Measurements from ENCODE around the gene CERS6.

The CERS6 gene

DNA sequence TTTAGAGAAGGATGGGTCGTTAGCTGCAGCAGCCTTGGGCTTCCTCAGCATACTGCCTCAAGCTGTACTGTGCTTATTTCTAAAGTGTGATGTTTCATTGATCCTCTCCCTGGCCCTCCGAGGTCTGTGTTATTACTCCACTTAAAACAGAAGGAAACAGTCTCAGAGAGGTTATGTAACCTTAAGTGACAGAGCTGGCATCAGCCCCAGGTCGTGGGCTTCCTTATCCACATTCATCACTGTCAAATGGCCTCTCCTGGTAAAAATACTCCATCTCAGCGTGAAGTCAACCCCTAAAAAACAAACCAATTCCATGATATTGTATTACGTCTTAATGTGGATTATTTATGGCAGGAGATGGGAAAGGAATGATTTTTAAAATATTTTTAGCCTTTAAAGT, 193.0 kb downstream of the CERS6 start:
- DNase-seq (ENCODE audit: low read depth) = no peak

DNA sequence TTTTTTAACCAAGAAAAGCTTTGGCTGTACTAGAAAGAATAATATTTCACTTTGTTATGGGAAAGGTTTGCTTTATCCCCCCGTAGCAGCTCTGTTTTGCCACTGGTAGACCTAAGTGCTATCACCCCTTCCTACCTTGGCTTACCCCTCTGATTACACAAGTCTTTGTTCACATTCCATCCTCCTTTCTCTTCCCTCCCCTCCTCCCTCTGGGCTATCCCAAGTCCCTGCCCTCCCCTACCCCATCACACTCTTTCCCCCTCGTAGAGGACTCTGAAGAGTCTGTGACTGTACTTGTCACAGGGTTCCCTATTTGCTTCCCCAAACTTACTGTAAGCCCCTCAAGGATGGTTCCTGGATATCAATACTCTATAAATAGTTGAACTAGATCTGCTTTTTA, 193.5 kb downstream of the CERS6 start:
- TF ChIP-seq, protein P1, sequence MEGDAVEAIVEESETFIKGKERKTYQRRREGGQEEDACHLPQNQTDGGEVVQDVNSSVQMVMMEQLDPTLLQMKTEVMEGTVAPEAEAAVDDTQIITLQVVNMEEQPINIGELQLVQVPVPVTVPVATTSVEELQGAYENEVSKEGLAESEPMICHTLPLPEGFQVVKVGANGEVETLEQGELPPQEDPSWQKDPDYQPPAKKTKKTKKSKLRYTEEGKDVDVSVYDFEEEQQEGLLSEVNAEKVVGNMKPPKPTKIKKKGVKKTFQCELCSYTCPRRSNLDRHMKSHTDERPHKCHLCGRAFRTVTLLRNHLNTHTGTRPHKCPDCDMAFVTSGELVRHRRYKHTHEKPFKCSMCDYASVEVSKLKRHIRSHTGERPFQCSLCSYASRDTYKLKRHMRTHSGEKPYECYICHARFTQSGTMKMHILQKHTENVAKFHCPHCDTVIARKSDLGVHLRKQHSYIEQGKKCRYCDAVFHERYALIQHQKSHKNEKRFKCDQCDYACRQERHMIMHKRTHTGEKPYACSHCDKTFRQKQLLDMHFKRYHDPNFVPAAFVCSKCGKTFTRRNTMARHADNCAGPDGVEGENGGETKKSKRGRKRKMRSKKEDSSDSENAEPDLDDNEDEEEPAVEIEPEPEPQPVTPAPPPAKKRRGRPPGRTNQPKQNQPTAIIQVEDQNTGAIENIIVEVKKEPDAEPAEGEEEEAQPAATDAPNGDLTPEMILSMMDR (IDR thresholded peaks at IDR 0.05; ENCODE audit: low read length, missing control alignments) = no peak
- DNase-seq (ENCODE audit: low read depth) = no peak

More for the DNA sequence above, 193.0 kb downstream of the CERS6 start:
- no peak overlapping the region for H3K4me3 ChIP-seq (replicated peaks; ENCODE audit: low read depth, low read length)
- TF ChIP-seq, protein P1 (IDR thresholded peaks at IDR 0.05; ENCODE audit: low read length, missing control alignments) = no peak

DNA sequence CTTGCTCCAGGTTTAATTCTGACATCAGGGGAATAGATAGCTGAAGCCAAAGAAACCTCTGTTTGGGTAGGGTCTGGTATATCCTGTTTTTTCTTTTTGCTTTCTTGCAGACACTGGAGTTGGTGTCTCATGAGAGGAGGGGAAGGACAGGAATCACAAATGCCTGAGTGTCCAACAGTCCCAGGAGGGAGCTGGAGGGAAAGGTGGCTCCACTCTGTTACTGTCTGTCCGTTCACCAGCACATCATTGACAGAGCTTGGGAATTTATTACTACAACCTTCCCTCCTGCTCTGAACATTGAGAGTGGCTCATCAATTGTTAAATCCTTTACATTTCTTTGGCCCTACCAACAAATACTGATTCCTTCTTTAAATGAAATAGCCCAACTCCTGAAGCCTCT, 194.1 kb downstream of the CERS6 start:
- no peak for DNase-seq (ENCODE audit: low read depth)
- H3K4me3 ChIP-seq (replicated peaks; ENCODE audit: low read depth, low read length) = no peak overlapping the region
- TF ChIP-seq, protein P1 (IDR thresholded peaks at IDR 0.05; ENCODE audit: low read length, missing control alignments) = no peak

More for the DNA sequence above, 193.5 kb downstream of the CERS6 start:
- no peak overlapping the region for H3K4me3 ChIP-seq (replicated peaks; ENCODE audit: low read depth, low read length)

DNA sequence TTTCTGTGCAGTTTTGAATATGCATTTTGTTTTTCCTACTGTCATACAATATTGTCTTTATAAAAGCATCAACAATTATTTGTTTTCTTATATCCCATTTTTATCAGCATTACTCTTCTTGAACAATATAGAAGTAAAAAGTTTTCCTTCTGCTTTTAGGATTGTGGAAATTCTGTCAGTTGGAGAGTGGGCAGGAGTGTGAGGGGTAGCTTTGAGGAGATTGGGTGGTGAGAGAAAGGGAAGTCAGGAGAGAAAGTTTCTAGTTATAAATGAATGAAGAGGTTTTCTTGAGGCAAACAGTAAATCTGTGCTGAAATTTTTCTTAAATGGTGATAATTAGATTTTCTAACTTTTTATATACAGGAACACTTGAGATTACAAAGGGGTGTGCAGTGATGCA, 194.7 kb downstream of the CERS6 start:
- TF ChIP-seq, protein P1 (IDR thresholded peaks at IDR 0.05; ENCODE audit: low read length, missing control alignments) = no peak
- no peak for DNase-seq (ENCODE audit: low read depth)
- H3K4me3 ChIP-seq (replicated peaks; ENCODE audit: low read depth, low read length) = no peak overlapping the region

DNA sequence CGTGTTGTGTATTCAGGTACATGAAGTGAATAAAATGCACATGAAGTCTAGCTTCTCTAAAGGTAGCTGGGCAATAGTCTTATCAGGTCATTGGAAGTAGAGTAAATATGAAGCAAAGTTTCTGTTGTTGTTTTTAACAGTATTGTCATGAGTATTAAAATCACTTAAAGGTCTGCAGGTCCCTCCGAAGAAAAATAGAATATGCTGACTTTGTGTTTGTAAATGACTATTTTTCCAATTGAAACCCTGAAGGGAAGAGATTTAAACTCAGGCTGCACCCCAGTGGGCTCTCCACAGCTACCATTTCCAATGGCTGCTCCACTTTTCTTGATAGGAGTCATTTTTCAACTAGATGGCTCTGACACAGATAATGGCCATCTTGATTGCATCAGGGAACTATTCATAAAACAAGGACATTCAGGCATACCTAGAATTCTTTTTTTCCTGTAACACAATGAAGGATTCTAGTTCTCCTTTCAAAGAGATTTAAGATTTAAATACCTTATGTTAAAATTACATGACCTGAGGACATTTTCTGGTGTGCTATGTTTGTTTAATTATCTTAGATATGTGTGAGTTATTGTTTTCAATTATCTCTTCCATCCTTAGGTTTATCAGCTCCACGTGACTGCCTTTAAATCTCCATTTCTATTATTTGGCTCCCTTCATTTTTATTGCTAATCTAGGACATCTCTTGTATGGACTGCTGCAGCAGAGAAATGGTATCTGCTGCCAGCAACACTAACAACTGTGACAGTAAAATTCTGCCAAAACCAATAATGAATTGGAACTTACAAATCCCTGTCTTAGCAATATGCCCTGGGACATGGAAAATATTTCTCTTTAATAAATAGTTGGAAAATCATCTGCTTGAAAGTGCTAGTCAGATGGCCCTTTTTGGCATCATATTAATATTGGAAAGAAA, 197.2 kb downstream of the CERS6 start:
- TF ChIP-seq, protein P1 (IDR thresholded peaks at IDR 0.05; ENCODE audit: low read length, missing control alignments) = no peak
- no peak overlapping the region for H3K4me3 ChIP-seq (replicated peaks; ENCODE audit: low read depth, low read length)
- DNase-seq (ENCODE audit: low read depth) = no peak

DNA sequence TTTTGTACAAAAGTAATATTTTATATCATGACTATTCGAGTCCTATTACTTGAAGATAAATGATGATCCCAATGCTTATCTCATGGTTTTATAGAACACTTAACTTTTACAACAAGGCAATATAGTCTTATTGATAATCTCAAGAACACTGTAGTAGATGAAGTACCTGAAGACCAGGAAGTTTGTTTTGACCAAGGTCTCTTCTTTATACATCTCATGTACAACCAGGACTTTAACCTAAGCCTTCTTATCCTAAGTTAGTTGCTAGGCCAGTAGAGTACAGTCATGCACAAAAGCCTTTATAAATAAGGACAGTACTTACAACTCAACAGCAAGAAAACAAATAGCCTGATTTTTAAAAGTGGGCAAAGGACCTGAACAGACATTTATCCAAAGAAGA, 198.6 kb downstream of the CERS6 start:
- DNase-seq (ENCODE audit: low read depth) = no peak
- TF ChIP-seq, protein P1 (IDR thresholded peaks at IDR 0.05; ENCODE audit: low read length, missing control alignments) = no peak
- H3K4me3 ChIP-seq (replicated peaks; ENCODE audit: low read depth, low read length) = no peak overlapping the region
